Stimulated activated CD8-positive, alpha-beta memory T cell treated with anti-CD3 and anti-CD28 coated beads, Interleukin-4, amount 100 ng/mL, for 1 hour (primary cell): ENCODE data around the gene ITGA11.

Source experiments
- DNase-seq, 2 donors: peaks; one replicate each; pipeline ENCODE4 v3.0.0-alpha.2; 2020; ENCODE audit warnings: low read depth in 2 of 2, low spot score in 1 of 2

ITGA11 gene, protein sequence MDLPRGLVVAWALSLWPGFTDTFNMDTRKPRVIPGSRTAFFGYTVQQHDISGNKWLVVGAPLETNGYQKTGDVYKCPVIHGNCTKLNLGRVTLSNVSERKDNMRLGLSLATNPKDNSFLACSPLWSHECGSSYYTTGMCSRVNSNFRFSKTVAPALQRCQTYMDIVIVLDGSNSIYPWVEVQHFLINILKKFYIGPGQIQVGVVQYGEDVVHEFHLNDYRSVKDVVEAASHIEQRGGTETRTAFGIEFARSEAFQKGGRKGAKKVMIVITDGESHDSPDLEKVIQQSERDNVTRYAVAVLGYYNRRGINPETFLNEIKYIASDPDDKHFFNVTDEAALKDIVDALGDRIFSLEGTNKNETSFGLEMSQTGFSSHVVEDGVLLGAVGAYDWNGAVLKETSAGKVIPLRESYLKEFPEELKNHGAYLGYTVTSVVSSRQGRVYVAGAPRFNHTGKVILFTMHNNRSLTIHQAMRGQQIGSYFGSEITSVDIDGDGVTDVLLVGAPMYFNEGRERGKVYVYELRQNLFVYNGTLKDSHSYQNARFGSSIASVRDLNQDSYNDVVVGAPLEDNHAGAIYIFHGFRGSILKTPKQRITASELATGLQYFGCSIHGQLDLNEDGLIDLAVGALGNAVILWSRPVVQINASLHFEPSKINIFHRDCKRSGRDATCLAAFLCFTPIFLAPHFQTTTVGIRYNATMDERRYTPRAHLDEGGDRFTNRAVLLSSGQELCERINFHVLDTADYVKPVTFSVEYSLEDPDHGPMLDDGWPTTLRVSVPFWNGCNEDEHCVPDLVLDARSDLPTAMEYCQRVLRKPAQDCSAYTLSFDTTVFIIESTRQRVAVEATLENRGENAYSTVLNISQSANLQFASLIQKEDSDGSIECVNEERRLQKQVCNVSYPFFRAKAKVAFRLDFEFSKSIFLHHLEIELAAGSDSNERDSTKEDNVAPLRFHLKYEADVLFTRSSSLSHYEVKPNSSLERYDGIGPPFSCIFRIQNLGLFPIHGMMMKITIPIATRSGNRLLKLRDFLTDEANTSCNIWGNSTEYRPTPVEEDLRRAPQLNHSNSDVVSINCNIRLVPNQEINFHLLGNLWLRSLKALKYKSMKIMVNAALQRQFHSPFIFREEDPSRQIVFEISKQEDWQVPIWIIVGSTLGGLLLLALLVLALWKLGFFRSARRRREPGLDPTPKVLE

GRCh38 chr15:68431792-68432401 lies at the start of gene ITGA11:
Gene ITGA11, minus strand, starts transcription at chr15:68432163. Its CDS starts 97 bp downstream, at chr15:68432066.
- DNase-seq: no peak

GRCh38 chr15:68481321-68481720 lies 49.4 kb upstream of the ITGA11 start:
- DNase-seq: no peak

GRCh38 chr15:68480296-68480695 lies 48.3 kb upstream of the ITGA11 start:
- DNase-seq: no peak

DNA sequence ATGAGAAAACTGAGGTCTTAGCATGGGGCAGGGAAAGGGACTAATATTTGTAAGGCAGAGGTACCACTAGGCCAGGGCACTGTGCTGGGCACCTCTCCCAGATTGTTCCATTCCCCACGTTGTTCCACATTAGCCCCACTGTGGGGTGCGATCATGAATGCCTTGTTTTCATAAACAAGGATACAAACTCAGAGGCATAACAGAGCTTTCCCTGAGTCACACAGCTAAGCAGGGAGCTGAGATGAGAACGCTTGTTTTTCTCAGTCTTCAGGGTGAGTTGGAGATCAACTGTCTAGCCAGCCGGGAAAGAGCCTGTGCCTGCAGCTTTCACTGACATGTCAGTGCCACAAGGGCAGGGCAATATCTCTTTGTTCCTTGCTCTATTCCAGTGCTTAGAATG lies 47.9 kb upstream of the ITGA11 start:
- no peak for DNase-seq

GRCh38 chr15:68479406-68479805 lies 47.4 kb upstream of the ITGA11 start:
- no peak for DNase-seq

DNA sequence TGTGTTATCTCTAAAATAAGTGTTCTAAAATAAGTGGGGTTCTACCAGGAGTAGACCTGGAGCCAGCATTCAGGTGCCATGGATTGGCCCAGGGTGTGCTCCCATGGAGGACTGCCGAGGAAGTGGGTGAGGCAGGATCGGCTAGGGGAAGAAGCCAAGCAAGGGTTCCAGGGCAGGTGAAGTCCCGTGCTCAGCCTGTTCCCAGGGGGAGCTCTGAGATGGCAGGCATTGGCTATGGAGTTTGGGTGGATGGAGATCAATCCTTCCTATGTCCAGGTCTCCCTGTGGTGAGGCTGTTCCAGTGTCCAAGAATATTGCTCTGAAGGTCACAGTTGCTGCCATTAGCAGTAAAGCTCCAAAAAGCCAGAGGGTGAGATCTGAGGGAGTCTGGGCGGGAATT lies 46.9 kb upstream of the ITGA11 start:
- no peak for DNase-seq

DNA sequence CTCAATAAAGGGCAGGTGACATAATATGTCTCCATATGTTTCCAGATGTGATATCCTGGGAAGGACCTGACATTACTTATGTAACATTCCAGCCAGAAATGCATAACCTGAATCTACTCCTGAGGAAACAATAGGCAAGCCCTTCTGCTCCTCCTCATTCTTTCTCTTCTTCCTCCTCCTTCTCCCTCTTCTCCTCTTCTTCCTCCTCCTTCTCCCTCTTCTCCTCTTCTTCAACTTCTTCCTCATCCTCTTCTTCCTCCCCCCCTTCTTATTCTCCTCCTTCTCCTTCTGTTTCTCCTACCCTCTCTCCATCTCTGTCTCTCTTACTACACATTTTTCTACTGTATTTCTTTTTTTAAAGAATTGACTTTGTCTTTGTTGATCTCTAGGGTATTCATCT lies 43.5 kb upstream of the ITGA11 start:
- DNase-seq: no peak

GRCh38 chr15:68471541-68471940 lies 39.6 kb upstream of the ITGA11 start:
- no peak for DNase-seq

DNA sequence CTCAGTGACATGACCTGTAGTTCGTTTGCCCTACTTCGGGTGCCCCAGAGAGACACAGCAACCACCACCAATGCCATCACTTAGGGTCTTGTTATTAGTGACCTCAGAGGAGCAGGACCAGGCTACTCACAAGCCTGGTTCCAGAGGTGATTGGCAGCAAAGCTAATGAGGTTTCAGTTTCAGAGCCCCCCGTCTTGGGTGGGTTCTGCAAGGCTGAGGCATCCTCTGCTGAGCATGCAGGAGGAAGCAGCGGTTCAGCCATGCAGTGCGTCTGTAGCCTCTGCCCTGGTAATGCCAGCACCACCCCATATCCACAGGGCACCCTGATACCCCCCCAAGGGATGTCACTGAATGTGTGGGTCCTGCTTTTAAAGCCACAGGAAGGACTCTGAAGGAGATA lies 39.0 kb upstream of the ITGA11 start:
- DNase-seq: no peak

- no peak for DNase-seq
Observed at GRCh38 chr15:68470049-68470742, 38.2 kb upstream of the ITGA11 start.

DNA sequence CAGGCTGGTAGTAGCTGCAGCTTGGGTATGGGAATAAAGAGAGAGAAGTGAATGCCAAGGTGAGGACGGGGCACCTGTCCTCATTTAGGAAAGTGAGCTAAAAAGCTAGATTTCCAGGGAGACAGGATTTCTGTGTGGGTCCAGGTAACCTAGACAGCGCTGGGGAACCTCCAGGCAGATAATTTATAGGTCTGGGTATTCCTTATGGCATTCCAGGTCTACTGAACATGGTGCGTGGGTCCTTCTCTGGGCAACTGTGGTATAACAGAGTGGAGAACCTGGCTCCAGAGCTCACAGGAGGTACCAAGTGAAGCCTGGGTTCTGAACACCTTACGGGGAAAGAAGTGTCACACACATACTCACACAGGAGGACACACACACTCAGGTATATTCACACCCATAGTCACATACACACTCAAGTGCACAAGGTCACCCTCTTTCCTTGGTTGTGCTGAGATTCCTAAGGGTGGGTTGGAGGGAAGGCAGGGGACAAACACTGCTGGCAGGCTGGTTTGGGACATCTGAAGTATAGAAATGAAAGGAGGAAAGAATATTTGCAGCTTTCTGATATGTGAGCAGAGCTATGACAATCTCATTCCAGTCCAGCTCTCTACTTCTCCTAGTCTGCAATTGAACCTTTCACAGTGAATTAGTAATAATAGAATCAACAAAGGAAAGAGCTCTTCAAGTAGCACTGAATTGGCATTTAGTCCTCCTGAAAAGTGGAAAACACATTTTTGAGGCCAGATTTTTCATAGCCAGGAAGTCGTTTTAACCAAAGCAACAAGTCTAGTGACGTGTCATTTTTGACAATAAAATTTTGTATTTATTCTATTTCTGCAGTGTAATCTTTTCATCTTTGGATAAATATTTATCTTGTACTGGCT lies 37.4 kb upstream of the ITGA11 start:
- DNase-seq: no peak

GRCh38 chr15:68466876-68467275 lies 34.9 kb upstream of the ITGA11 start:
- DNase-seq: no peak

DNA sequence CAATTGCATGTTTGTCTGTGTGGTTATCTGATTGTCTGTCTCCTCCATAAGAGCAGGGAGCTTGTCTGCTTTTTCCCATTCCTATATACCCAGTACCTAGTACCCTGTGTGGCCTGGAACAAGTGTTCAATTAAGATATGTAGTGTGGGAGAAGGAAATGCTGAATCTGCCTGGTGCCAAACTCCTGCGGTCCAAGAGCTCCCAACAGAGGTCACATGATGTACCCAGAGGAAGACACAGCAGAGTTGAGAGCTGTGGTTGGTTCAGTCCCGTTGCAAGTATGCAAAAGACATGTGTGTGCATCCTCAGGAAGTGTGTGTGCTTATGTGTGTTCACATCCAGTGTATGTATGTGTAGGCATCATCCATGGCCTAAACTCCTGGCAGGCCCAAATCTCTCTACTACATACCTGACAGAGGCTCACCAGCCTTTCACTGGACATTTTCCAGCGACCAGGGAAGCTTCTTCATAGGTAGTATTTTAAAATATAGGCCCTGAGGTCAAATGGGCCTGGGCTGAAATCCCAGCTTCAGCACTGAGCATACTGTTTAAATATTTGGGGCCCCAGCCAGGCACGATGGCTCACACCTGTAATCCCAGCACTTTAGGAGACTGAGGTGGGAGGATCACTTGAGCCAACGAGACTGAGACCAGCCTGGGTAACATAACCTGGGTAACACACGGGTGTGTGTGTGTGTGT lies 34.0 kb upstream of the ITGA11 start:
- no peak for DNase-seq

- no peak for DNase-seq
Observed at GRCh38 chr15:68464448-68465090, 32.6 kb upstream of the ITGA11 start.

GRCh38 chr15:68463996-68464395 lies 32.0 kb upstream of the ITGA11 start:
- no peak for DNase-seq

DNA sequence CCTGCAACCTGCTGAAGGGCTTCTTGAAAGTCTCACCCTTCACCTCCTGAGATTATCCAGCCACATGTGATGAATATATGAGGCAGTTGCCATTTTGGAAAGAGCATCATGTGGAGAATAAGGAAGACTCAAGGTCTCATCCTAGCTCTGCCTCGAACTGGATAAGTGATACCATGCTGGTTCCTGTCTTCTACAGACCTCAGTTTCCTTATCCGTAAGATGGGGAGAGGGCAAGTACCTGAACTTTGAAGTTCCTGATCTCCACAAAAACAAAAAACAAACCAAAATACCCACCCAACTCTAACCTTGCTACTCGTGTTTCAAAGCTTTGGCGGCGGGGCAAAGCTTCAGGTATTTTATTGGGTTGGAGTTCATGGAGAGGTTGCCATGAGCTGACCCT lies 31.5 kb upstream of the ITGA11 start:
- no peak for DNase-seq

- no peak for DNase-seq
Observed at GRCh38 chr15:68460166-68460565, 28.2 kb upstream of the ITGA11 start.

DNA sequence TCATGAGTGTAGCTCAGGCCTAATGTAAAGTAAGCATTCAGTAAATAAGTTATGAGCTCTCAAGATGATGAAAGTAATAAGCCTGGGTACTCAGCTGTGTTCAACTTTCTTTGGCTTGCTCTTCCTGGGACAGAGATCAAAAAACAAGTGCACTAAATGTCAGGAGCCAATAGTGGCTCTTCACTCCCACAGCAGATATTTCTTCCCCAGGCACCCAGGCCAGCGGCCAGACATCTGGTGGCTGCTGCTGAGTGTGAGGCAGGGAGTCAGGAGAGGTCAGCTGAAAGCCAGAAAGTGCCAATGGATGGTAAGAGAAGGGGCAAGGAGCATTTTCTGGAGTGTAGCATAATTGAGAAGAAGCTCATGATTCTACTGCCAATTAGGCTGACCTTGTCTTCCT lies 18.2 kb upstream of the ITGA11 start:
- DNase-seq: no peak

- no peak for DNase-seq
Observed at GRCh38 chr15:68449389-68449788, 17.4 kb upstream of the ITGA11 start.
